ENCODE measurements around the gene NAALADL2.

DNA sequence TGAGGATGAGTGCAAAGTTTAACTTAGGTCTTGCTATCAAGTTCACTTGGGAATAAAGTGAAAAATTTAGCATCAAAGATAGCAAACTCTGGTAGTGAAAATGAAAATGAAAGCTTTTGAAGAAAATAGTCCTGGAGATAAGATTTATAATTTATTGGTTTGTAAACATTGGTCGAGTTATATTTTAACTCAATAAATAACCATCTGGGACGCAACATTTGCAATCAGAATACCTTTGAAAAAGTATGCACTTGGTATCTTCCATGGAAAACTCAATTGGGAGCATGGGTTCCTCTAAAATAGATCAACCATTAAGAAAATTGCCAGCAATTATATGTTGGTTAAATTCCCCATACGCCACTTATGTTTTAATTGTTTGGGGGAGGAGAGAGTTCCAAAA, 209.5 kb downstream of the NAALADL2 start:
- no peak for TF ChIP-seq CTCF (IDR thresholded peaks at IDR 0.05)
- no peak for TF ChIP-seq EZH2 (IDR thresholded peaks at IDR 0.05; ENCODE audit: borderline replicate concordance, insufficient read depth, low read depth, low read length, poor library complexity, severe bottlenecking)

Measured in B cell (primary cell).